Erythroblast (primary cell): ENCODE results near the gene TENT5C.

Experiments
- DNase-seq, 2 experiments: peaks; one replicate each; lab custom pipeline; 2025; lab: John Stamatoyannopoulos, UW
- GATA1 ChIP-seq: IDR thresholded peaks from 2 replicates; pipeline ENCODE4 v1.6.1; 2011; ENCODE audit warnings: low read depth, mild to moderate bottlenecking, control low read depth, low read length, moderate library complexity
- POLR2A ChIP-seq: IDR thresholded peaks from 2 replicates; pipeline ENCODE4 v1.6.1; 2011; ENCODE audit warnings: mild to moderate bottlenecking, low read length

The TENT5C gene

DNA sequence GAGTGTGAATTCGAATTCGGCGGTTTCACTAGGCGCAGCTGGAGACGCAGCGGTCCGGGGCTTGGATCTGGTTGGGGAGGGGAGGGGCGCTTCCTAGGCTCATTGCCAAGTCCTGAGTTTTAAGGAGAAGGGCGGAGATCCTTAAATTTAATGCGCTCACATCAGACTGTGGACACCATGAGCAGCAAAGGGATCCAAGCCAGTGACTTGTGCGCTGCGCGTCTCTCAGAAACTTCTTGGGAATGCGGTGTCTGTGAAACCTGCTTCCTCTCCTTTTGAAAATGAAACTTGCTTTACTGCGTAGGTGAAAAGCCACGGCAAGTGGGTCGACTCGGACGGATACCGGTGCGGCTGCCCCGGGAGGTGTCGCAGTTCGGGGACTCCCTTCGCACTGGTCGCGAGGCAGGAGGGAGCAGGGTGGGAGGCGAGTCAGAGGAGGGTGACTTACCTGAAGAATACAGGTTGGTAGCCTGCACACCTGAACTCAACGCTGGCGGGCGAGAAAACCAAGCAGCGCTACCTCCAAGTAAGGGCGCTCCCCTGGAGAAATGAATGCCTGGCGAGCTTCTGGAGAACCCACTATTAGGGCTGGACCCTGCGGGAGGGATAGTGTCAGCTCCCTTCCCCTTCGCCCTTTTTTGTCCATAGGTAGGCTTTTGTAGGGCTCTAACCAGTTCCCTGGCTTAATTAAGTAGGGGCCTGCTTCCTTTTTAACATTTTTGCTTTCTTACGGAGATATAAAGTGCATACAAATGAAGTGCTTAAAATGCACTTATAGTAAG lies 992 bp downstream of the TENT5C start:
- peak; percentile 84 to 89 for DNase-seq
- TF ChIP-seq POLR2A (no peak), GATA1 (no peak)

DNA sequence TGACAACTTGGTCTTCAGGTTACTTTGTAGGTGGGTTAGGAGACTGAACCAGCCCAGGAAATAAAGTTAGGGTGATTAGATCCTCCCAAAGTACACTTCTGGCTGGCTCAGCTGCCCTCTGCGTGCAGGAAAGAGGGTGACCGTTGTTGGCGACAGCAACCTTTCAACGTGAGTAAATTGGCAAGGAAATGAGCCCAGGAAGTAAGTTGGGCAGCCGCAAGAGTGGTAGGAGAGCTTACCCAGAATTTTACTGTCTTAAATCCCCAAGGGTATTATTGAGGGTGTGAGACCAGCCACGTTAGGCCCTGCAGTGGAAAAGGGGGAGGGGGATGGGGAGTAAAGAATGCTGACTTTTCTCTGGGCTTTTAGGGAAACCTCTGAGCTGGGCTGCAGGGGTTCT lies 1.6 kb downstream of the TENT5C start:
- peak; percentile 69 to 77 for DNase-seq
- peak; percentile 40 for TF ChIP-seq POLR2A
- no peak for TF ChIP-seq GATA1

DNA sequence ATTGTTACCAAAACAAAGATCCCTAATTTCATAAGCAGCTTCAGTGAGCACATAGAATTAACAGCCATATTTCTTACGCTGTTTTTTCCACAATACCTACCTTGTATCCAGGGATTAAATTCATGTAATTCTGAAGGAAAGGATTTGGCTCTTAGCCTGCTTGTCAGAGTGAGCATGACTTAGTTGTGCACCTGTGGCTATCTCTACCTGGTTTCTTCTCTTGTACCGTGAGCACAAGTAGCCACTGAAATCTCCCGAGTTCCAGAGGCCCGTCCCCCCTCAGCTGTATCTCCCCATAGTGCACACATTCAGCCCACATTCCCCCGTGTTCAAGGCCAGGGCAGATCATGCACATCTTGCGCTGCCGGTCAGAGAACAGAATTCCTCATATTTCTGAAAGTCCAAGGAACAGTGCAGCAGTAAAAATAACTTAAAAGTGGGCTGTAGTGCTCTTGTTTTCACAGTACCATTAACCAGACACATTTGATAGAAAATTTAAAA lies 2.3 kb downstream of the TENT5C start:
- TF ChIP-seq GATA1, result no peak
- TF ChIP-seq POLR2A, result no peak
- peak; percentile 42 to 62 for DNase-seq

DNA sequence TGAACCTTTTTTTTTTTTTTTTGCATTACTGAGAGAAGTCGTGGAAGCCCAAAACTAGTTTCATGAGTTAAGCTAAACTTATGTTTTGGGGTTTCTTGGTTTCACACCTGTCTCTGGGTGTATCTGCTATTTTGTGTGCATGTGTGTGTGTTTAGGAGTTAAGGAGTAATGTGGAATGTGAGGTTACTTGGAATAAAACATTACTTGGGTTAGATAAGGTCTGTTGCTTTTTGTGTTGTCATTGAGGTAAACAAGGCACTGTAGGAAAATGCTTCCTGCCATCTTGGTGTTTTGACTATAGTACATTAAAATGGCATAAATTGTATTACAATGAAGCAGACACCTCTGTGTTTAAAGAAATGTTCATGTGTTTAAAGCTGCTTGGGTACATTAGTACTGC lies 2.9 kb downstream of the TENT5C start:
- TF ChIP-seq GATA1 (no peak), POLR2A (no peak)
- peak; percentile 44 to 62 for DNase-seq

DNA sequence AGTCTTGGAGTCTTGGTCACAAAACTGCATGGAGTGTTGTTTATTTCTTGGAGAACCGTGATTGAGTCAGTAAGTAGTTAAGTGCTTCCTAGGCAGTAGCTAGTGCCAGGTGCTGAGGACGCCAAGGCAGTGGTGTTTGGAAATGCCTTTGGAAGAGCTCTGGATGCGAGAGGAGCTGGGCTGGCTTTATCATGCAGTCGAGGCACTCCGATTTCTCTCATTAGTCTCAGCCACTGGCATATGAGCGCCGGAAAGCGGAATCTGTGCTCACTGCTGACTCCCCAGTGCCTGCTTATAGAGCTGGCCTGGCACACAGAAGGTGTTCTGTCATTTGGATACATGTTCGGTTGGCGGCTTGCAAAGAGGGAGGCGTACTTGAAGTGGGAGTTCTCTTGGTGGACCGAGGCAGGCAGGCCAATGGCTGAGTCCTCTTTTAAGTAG lies 3.6 kb downstream of the TENT5C start:
- peak; percentile 27 to 60 for DNase-seq
- TF ChIP-seq POLR2A (no peak), GATA1 (no peak)

DNA sequence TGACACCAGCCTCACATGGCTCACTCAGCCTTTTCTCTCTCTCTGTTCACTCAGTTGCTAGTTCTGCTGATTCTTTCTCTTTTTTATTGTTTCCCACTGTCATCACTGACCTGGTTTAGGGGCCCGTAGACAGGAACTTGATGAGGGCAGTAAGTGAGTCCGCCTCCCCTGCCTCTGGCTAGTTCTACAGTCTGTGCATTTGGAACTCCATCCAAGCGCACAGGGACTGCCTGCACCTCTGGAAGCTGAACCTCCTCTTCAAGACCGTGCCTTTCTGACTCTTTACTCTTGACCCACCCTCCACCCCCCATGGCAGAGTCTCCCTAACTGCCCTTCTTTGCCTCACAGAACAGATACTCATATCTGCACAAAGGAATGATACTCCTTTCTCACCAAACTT lies 4.2 kb downstream of the TENT5C start:
- DNase-seq, result peak in 1 of 2 experiments; percentile 62
- TF ChIP-seq GATA1 (no peak), POLR2A (no peak)

DNA sequence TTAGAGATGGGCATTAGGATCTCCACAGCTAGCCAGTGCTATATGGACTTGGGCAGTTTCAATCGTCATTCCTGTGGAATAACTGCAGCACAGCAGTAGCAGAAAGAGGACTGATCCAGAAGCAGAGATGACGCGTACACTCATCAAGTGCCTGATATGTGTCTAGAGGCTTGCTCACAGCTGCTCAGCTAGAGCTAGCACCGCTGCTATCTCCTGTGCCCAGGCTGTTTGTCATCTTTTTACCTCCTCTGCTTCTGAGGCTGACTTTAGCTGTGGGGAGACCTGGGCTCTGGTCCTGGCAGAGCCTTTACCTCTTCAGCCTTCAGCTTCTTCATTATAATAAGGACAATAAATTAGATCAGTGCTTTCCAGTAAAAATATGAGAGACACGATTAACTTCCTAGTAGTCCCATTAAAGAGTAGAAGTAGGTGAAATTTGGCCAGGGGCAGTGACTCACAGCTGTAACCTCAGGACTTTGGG lies 5.3 kb downstream of the TENT5C start:
- peak; percentile 94 to 96 for DNase-seq
- TF ChIP-seq GATA1 (peak; percentile 28), POLR2A (peak; percentile 85)

DNA sequence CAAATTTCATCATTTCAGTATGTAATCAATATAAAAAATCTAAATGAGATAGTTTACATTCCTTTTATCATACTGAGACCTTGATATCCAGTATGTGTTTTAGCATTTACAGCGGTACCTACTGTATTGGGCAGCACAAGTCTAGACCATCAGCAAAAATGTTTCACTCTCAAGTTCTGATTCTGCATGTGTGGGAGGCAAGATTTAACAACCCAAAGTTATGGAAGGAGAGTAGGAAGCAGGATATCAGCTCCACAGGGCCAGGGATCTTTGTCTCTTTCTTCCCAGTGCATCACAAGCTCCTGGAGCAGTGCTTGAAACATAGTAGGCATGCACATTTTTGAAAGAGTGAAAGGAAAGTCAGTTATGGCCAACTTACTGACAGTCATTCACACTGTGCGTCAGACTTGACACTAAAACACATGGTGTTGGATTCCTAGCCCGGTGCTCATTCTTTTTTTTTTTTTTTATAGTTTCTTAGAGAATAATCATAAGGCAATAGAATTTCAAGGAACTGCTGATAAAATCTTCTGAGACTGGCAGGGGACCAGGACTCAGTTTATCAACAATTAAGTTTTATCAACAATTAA lies 6.1 kb downstream of the TENT5C start:
- peak; percentile 68 to 80 for DNase-seq
- no peak for TF ChIP-seq POLR2A
- no peak for TF ChIP-seq GATA1

DNA sequence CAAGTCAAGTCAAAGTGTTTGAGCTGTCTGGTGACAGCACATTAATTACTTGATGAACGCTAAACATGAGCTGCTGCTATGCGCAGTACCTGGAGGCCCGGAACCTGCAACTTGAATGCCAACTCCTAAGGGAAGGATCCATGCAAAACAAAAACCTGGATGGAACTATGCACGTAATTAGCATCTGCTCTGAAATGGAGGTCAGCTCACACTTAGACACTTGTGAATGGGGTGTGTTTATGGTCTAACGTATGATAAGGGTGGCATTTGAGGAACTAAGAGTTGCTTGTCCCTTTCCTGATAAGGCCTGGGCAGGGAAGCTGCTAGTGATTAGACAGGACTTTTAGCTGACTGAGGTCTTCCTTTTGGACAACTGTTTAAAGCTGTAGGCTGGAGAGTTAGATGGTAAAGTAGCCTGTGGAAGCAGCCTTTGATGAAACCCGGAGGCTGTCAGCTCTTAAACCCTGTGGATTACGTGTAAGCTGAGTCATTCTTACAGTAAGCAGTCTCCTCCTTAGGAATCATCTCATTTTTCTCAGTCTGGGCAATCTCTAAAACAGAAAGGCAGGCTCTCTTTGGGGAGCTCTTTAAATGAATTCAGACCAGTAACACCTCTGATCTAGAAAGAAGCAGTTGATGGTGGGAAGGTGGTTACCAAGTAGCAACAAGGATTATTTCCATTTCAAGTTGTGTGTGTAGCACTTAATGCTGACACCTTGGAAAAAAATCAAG lies 6.8 kb downstream of the TENT5C start:
- peak; percentile 90 to 96 for DNase-seq
- peak; percentile 68 for TF ChIP-seq GATA1
- TF ChIP-seq POLR2A, result peak; percentile 58

DNA sequence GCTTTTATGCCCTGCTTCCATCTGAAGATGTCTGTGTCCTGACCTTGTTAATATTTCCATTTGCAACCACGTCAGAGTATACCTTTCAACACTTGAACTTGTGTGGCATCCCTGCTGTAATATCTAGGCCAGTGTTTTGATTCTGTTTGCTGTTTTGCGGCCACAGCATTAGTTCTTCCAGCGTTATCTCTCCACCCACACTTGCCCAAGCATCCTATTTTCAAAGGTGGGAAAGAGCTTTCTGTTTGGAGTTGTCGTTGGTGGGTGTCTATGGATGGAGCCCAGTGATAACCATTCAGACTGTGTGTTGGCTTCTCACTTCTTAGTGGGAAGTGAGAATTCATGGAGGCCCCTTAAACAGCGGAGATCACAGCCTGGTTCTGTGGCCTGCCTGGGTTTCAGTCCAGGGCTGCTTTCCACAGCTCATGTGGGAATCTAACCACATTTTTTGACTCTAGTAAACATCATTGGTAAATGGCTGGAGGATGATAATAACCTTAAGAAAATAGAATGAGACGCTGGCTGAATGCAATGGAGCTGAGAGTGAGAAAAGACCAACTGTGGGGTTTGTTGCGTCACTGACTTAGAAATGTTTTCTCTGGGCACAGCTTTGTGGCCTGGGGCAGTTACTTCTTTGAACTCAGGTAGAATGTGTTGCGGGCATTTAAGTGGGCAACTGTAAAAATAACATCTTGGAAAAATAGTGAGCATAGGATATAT lies 7.6 kb downstream of the TENT5C start:
- TF ChIP-seq GATA1, result no peak
- TF ChIP-seq POLR2A, result no peak
- DNase-seq, result peak; percentile 81 to 90

DNA sequence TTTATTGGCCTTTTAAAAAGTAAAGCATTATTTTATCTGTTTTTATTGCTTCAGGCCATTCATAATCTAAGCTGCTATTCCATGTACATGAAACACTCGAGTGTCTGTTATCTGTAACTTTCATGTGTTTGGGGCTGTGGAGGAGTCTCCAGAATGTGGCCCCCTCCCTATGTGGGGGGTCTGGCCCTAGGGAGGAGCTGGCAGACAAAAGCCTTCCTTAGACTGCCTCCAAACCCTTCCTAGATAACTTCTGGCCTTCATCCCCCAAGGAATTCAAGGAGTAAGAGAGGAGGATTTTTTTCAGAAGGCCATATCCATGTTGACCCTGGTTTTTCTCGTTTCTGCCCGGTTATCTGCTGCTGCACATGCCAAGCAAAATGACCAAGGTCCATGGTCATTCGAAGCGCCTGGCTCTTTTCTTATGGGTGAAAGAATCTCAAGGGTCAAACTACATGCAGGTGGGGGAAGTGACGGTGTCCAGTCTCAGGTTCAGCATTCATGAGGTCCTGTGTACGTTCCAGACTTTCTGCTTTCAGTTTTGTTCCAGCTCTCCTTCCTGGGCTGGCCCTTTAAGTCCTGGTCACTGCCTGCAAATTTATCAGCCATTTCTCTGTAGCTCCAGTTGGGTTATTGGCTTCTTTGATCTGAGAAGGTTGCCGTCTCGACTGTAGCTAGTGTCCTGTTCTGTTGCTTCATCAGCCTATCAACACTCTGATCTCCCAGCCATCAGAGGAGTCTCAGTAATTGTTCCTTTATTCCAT lies 8.3 kb downstream of the TENT5C start:
- peak; percentile 70 to 83 for DNase-seq
- TF ChIP-seq GATA1, result no peak

DNA sequence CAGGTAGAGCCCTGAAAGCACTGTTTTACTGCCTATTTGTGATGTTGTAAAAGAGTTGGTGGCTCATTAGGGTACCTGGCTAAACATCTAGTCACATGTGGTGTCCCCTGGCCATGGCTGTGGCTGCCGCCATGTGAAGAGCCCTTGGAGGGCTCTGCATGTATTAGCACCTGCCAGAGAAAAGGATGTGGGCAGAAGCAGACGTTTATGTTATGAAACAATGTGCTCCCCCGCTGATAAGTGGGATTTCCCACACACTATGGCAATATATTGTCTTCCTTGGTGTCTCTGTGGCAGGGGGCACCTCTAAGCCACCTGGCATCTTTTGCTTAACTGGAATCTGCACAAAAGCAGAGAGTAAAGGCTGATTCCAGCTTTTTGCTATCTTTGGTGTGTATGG lies 9.6 kb downstream of the TENT5C start:
- TF ChIP-seq POLR2A, result no peak
- no peak for TF ChIP-seq GATA1
- no peak for DNase-seq

DNA sequence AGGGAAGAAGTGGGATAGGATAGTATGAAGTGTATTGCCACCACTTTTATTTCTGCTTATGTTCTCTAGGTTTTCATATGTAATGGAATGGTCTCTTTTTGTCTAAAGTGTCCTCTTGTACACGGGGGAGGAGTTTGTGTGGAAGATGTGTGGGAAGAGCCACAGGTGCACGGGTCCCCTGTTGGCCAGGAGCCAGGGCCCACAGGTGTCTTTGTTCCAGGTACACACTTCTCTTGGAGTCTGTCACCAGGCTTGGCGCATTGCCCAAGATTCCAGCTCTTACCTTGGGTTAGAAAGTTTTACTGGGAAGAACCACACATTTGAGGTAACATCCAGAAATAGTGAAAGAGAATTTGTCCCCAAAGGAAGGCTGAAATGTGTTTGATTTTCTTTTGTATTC lies 10.5 kb downstream of the TENT5C start:
- no peak for DNase-seq
- no peak for TF ChIP-seq POLR2A
- no peak for TF ChIP-seq GATA1
